GM12878 (cell line): ENCODE data around the gene SLC6A1. TPM values are rescaled to one million over a fixed set of nuclear protein-coding genes. Genes with fewer than 3 reads are reported as not detected.

ENCODE experiments used
- ATAC-seq: fragments of 200-7000 bp; cut with Tn5 transposase; 3 replicates; pipeline ENCODE4 v1.9.1; 2020; ENCODE audit warnings: mild to moderate bottlenecking, moderate library complexity
- BruUV-seq: library from RNA; stranded (reverse); fragments of 400-500 nt; replicated peaks from 2 replicates; lab custom pipeline; 2021; lab: Mats Ljungman, UMichigan
- CTCF ChIA-PET: fragments of 300-600 bp; sonication (Branson Sonifier 250); formaldehyde crosslinking; extraction: SDS; loops from one replicate; lab custom pipeline; 2021; ENCODE audit warnings: inconsistent platforms; lab: Yijun Ruan, JAX
- POLR2A ChIA-PET: fragments of 350-600 bp; formaldehyde crosslinking; extraction: SDS; loops from one replicate; lab custom pipeline; 2021; ENCODE audit warnings: inconsistent platforms; lab: Charles Lee
- RAD21 ChIA-PET: fragments of 300-600 bp; sonication (Branson Sonifier 250); formaldehyde crosslinking; loops from one replicate; lab custom pipeline; 2023; ENCODE audit warnings: antibody characterized with exemption; ENCODE audit not compliant: unreplicated experiment; lab: Charles Lee
- SMC1A ChIA-PET: fragments of 300-600 bp; sonication (Branson Sonifier 250); formaldehyde crosslinking; loops from one replicate; lab custom pipeline; 2023; ENCODE audit not compliant: unreplicated experiment, uncharacterized antibody; lab: Charles Lee
- DNase-seq: peaks from one replicate; pipeline ENCODE4 v3.0.0-alpha.2; 2011; ENCODE audit warnings: low read depth, low spot score
- FAIRE-seq: peaks from 3 replicates; lab custom pipeline; 2011; peaks lifted over from hg19 to GRCh38; lab: Jason Lieb, UNC
- H2AFZ ChIP-seq: 2 replicates; pipeline ENCODE4 v1.6.0; 2011; ENCODE audit warnings: low read depth, low read length, control low read depth; ENCODE audit not compliant: control insufficient read depth
- H3K27ac ChIP-seq: 2 replicates; pipeline ENCODE4 v1.5.1; 2011; ENCODE audit warnings: control low read depth; ENCODE audit not compliant: control insufficient read depth, insufficient read depth
- H3K27me3 ChIP-seq, 2 experiments: replicated peaks in 1 of 2; 2 replicates each; pipeline versions ENCODE4 v1.6.0 to v1.6.1; 2011; ENCODE audit warnings: low read length in 1 of 2; ENCODE audit not compliant: control insufficient read depth in 2 of 2, insufficient read depth in 2 of 2
- H3K36me3 ChIP-seq, 2 experiments: 2 replicates each; pipeline ENCODE4 v1.5.1; 2011; ENCODE audit warnings: low read length in 1 of 2; ENCODE audit not compliant: control insufficient read depth in 2 of 2, insufficient read depth in 2 of 2
- H3K4me1 ChIP-seq: 2 replicates; pipeline ENCODE4 v1.6.1; 2011; ENCODE audit warnings: mild to moderate bottlenecking, low read length, moderate library complexity, mixed read lengths; ENCODE audit not compliant: control insufficient read depth, insufficient read depth
- H3K4me2 ChIP-seq: 2 replicates; pipeline ENCODE4 v1.6.0; 2011; ENCODE audit warnings: control low read depth; ENCODE audit not compliant: control insufficient read depth, insufficient read depth
- H3K4me3 ChIP-seq: fragments of 200-600 bp; sonication (generic); 2 replicates; pipeline ENCODE4 v1.5.1; 2016
- H3K79me2 ChIP-seq: 2 replicates; pipeline ENCODE4 v1.6.0; 2011; ENCODE audit warnings: low read length; ENCODE audit not compliant: control insufficient read depth, insufficient read depth
- H3K9ac ChIP-seq: 2 replicates; pipeline ENCODE4 v1.8.0; 2011; ENCODE audit warnings: low read length, control low read depth, mixed read lengths; ENCODE audit not compliant: control insufficient read depth, insufficient read depth
- H3K9me3 ChIP-seq: replicated peaks from 3 replicates; pipeline ENCODE4 v1.5.1; 2011; ENCODE audit warnings: mild to moderate bottlenecking, low read length; ENCODE audit not compliant: control insufficient read depth, insufficient read depth
- H4K20me1 ChIP-seq: 2 replicates; pipeline ENCODE4 v1.6.0; 2011; ENCODE audit not compliant: control insufficient read depth, insufficient read depth
- CHD2 ChIP-seq: IDR thresholded peaks from 2 replicates; pipeline ENCODE4 v1.6.1; 2011; ENCODE audit warnings: low read depth, low read length, improper control_type of control experiment, borderline replicate concordance
- EGR1 ChIP-seq, 2 experiments: IDR thresholded peaks; 1 replicate in 1 of 2; 2 replicates in 1 of 2; pipeline ENCODE4 v1.6.1; 2011 to 2012; ENCODE audit warnings: low read depth in 2 of 2, low read length in 2 of 2, borderline replicate concordance in 1 of 2, mild to moderate bottlenecking in 1 of 2, moderate library complexity in 1 of 2
- GABPA ChIP-seq: IDR thresholded peaks from 2 replicates; pipeline ENCODE4 v1.6.1; 2014; ENCODE audit warnings: antibody characterized with exemption, low read depth, mild to moderate bottlenecking, inconsistent platforms
- HCFC1 ChIP-seq: fragments of 150-350 bp; IDR thresholded peaks from 2 replicates; pipeline ENCODE4 v1.6.1; 2014; ENCODE audit warnings: low read length
- JUNB ChIP-seq: IDR thresholded peaks from 2 replicates; pipeline ENCODE4 v1.6.1; 2016; ENCODE audit warnings: antibody characterized with exemption, mild to moderate bottlenecking
- NFXL1 ChIP-seq: fragments of 450-650 bp; IDR thresholded peaks from 2 replicates; pipeline ENCODE4 v1.6.1; 2017; ENCODE audit warnings: antibody characterized with exemption, mild to moderate bottlenecking, borderline replicate concordance
- NR2F1 ChIP-seq: fragments of 450-650 bp; conservative IDR thresholded peaks from 2 replicates; pipeline ENCODE4 v1.6.1; 2017; ENCODE audit warnings: mild to moderate bottlenecking
- PML ChIP-seq: IDR thresholded peaks from 2 replicates; pipeline ENCODE4 v1.6.1; 2012; ENCODE audit warnings: low read length, inconsistent platforms
- POLR2AphosphoS5 ChIP-seq: IDR thresholded peaks from 2 replicates; pipeline ENCODE4 v1.6.1; 2011; ENCODE audit warnings: mild to moderate bottlenecking, low read length, inconsistent platforms
- SMC3 ChIP-seq: IDR thresholded peaks from 2 replicates; pipeline ENCODE4 v1.6.1; 2011; ENCODE audit warnings: low read length, improper control_type of control experiment, borderline replicate concordance
- SREBF1 ChIP-seq: IDR thresholded peaks from 2 replicates; pipeline ENCODE4 v1.6.1; 2012; ENCODE audit warnings: mild to moderate bottlenecking, low read length
- TAF1 ChIP-seq: IDR thresholded peaks from 2 replicates; pipeline ENCODE4 v1.6.1; 2011; ENCODE audit warnings: mild to moderate bottlenecking, low read depth, low read length, borderline replicate concordance
- WRNIP1 ChIP-seq: IDR thresholded peaks from 2 replicates; pipeline ENCODE4 v1.6.1; 2011; ENCODE audit warnings: low read depth, low read length, improper control_type of control experiment, borderline replicate concordance
- YY1 ChIP-seq: IDR thresholded peaks from 2 replicates; pipeline ENCODE4 v1.6.1; 2011; ENCODE audit warnings: low read depth, mild to moderate bottlenecking, low read length
- ZNF207 ChIP-seq: fragments of 450-650 bp; IDR thresholded peaks from 2 replicates; pipeline ENCODE4 v1.6.1; 2014; ENCODE audit warnings: antibody characterized with exemption, mild to moderate bottlenecking, borderline replicate concordance
- WGBS: methylation state at CpG from one replicate; pipeline ENCODE4 v1.1.6; 2016; ENCODE audit warnings: low lambda C conversion rate; ENCODE audit not compliant: insufficient replicate concordance, insufficient coverage; ENCODE audit errors: missing lambda C conversion rate; 5-methylcytosine and 5-hydroxymethylcytosine counted together
- in situ Hi-C: fragments of 300-500 bp; cut with MboI; formaldehyde crosslinking; loops from 9 replicates; pipeline ENCODE4 v1.14.3; 2018; ENCODE audit warnings: mixed read lengths
- intact Hi-C: fragments of 100-400 bp; cut with micrococcal nuclease; formaldehyde crosslinking; loops from one replicate; pipeline ENCODE4 v1.14.2; 2022; ENCODE audit not compliant: unreplicated experiment
- polyA plus RNA-seq, 11 experiments: library from polyadenylated mRNA; depleted of rRNA in 4 of 11; unstranded in 6 of 11; stranded (reverse) in 5 of 11; fragments of >200 nt; fragmentation: Nextera tagmentation in 4 of 11; fragmentation: Illumina TruSeq in 1 of 11; extraction: Ambion mirVana in 4 of 11; extraction: Trizol in 1 of 11; gene quantifications; 1 replicate in 1 of 11; 2 replicates in 10 of 11; pipeline versions ENCODE4 v1.2.1 to v1.2.3, GENCODE V29; 2011 to 2016; ENCODE audit warnings: inconsistent platforms in 2 of 11, missing spikeins in 2 of 11, low read depth in 1 of 11
- total RNA-seq, 4 experiments: library from RNA; depleted of rRNA in 3 of 4; stranded (reverse); fragments of >200 nt in 3 of 4; fragmentation: Illumina TruSeq in 1 of 4; extraction: Trizol in 1 of 4; gene quantifications; 2 replicates each; pipeline versions ENCODE4 v1.2.1 to v1.2.3, GENCODE V29; 2013 to 2021
- TF ChIP-seq, protein P1 (sequence below): fragments of 450-650 bp; IDR thresholded peaks from 2 replicates; pipeline ENCODE4 v1.6.1; 2017; ENCODE audit warnings: antibody characterized with exemption, mild to moderate bottlenecking, moderate library complexity
- TF ChIP-seq, protein P2 (sequence below): fragments of 450-650 bp; IDR thresholded peaks from 2 replicates; pipeline ENCODE4 v1.6.1; 2018; ENCODE audit warnings: mild to moderate bottlenecking, low read depth, moderate library complexity; ENCODE audit not compliant: partially characterized antibody
- TF ChIP-seq, protein P3 (sequence below): IDR thresholded peaks from 2 replicates; pipeline ENCODE4 v1.6.1; 2011; ENCODE audit warnings: borderline replicate concordance, low read depth, mild to moderate bottlenecking, moderate library complexity, mixed read lengths, low read length; ENCODE audit not compliant: insufficient read depth; ENCODE audit errors: extremely low read length

Gene SLC6A1
- total and polyA plus RNA-seq, 10 of the 15 experiments (the other 5 are each of a cell fraction or from before 2014, with no cell fraction given), result not detected

DNA sequence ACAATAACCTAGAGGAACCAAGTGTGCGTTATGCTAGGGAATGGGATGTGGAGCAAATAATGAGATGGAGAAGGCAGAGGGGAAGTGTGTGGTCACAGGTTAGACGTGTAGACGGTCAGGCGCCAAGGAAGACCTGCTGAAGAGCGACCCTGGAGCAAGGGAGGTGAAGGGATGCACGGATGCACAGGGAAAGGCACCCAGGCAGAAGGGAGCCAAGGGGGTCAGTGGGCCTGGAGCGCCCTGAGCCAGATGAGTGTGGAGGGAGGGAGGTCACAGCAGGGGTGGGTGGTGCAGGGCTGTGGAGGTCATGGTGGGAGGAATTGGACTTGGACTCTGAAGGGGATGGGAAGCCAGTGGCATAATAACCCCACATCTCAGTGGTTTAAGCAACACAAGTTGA, 70.2 kb downstream of the SLC6A1 start:
- Histone ChIP-seq H3K36me3 (no peaks in the 10 kb centered on the region), H3K27ac (no peak overlapping the region), H3K27me3 (peaks cover 0 to 3% of the 10 kb centered on the region in 2 experiments; a peak in 2 of 4 replicates), H3K9ac (no peak overlapping the region), H3K9me3 (peaks cover 3% of the 10 kb centered on the region; the same call in 2 of the 3 replicates), H3K4me1 (no peaks in the 10 kb centered on the region), H3K4me3 (no peak overlapping the region), H2AFZ (no peak overlapping the region), H4K20me1 (no peaks in the 10 kb centered on the region), H3K4me2 (no peak overlapping the region), H3K79me2 (no peaks in the 10 kb centered on the region)
- intact Hi-C loops (loop anchor here (5.0 kb wide), 2 partner anchors 275 to 590 kb away; no protein-coding TSS in a partner anchor), in situ Hi-C loops (loop anchor here (10.0 kb wide), 1 partner anchor 272 kb away; no protein-coding TSS in a partner anchor)
- ATAC-seq (no peak), DNase-seq (no peak), FAIRE-seq (no peak)
- SMC1A ChIA-PET, result no interaction called here
- WGBS, result 37% methylated on average over 7 of the region's 7 CpGs
- TF ChIP-seq JUNB (no peak), POLR2AphosphoS5 (no peak), ZNF207 (no peak), TAF1 (no peak), CHD2 (no peak), SMC3 (no peak), NFXL1 (no peak), WRNIP1 (no peak), PML (no peak), SREBF1 (no peak), HCFC1 (no peak), NR2F1 (no peak), GABPA (no peak), YY1 (no peak), EGR1 (IDR thresholded peaks at IDR 0.05; ENCODE audit: borderline replicate concordance in 1 of 2, low read depth in 2 of 2, low read length in 2 of 2) (no peak)
- TF ChIP-seq, protein P1, sequence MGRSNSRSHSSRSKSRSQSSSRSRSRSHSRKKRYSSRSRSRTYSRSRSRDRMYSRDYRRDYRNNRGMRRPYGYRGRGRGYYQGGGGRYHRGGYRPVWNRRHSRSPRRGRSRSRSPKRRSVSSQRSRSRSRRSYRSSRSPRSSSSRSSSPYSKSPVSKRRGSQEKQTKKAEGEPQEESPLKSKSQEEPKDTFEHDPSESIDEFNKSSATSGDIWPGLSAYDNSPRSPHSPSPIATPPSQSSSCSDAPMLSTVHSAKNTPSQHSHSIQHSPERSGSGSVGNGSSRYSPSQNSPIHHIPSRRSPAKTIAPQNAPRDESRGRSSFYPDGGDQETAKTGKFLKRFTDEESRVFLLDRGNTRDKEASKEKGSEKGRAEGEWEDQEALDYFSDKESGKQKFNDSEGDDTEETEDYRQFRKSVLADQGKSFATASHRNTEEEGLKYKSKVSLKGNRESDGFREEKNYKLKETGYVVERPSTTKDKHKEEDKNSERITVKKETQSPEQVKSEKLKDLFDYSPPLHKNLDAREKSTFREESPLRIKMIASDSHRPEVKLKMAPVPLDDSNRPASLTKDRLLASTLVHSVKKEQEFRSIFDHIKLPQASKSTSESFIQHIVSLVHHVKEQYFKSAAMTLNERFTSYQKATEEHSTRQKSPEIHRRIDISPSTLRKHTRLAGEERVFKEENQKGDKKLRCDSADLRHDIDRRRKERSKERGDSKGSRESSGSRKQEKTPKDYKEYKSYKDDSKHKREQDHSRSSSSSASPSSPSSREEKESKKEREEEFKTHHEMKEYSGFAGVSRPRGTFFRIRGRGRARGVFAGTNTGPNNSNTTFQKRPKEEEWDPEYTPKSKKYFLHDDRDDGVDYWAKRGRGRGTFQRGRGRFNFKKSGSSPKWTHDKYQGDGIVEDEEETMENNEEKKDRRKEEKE, result no peak
- TF ChIP-seq, protein P2, sequence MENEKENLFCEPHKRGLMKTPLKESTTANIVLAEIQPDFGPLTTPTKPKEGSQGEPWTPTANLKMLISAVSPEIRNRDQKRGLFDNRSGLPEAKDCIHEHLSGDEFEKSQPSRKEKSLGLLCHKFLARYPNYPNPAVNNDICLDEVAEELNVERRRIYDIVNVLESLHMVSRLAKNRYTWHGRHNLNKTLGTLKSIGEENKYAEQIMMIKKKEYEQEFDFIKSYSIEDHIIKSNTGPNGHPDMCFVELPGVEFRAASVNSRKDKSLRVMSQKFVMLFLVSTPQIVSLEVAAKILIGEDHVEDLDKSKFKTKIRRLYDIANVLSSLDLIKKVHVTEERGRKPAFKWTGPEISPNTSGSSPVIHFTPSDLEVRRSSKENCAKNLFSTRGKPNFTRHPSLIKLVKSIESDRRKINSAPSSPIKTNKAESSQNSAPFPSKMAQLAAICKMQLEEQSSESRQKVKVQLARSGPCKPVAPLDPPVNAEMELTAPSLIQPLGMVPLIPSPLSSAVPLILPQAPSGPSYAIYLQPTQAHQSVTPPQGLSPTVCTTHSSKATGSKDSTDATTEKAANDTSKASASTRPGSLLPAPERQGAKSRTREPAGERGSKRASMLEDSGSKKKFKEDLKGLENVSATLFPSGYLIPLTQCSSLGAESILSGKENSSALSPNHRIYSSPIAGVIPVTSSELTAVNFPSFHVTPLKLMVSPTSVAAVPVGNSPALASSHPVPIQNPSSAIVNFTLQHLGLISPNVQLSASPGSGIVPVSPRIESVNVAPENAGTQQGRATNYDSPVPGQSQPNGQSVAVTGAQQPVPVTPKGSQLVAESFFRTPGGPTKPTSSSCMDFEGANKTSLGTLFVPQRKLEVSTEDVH, result no peak
- TF ChIP-seq, protein P3, sequence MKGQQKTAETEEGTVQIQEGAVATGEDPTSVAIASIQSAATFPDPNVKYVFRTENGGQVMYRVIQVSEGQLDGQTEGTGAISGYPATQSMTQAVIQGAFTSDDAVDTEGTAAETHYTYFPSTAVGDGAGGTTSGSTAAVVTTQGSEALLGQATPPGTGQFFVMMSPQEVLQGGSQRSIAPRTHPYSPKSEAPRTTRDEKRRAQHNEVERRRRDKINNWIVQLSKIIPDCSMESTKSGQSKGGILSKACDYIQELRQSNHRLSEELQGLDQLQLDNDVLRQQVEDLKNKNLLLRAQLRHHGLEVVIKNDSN, result no peak
- RAD21 ChIA-PET, result no interaction called here
- POLR2A ChIA-PET, result no interaction called here
- CTCF ChIA-PET, result interaction anchor here (1.0 kb wide), 1 partner anchor 8 kb away, joined by 3 read pairs; no protein-coding TSS in a partner anchor
- no TSS peak for BruUV-seq
